Loucy (cell line): ENCODE measurements around the gene CSPG5.

Experiments used
- EZH2phosphoT487 ChIP-seq: fragments of 200-600 bp; IDR thresholded peaks from 2 replicates; pipeline ENCODE4 v1.6.1; 2018; ENCODE audit warnings: antibody characterized with exemption, mild to moderate bottlenecking, moderate library complexity, borderline replicate concordance
- TF ChIP-seq, protein P1 (sequence below): fragments of 200-600 bp; sonication (generic); conservative IDR thresholded peaks from 2 replicates; pipeline ENCODE4 v1.5.1; 2014; ENCODE audit warnings: mild to moderate bottlenecking, antibody characterized with exemption, low read length

- TF ChIP-seq, protein P1, sequence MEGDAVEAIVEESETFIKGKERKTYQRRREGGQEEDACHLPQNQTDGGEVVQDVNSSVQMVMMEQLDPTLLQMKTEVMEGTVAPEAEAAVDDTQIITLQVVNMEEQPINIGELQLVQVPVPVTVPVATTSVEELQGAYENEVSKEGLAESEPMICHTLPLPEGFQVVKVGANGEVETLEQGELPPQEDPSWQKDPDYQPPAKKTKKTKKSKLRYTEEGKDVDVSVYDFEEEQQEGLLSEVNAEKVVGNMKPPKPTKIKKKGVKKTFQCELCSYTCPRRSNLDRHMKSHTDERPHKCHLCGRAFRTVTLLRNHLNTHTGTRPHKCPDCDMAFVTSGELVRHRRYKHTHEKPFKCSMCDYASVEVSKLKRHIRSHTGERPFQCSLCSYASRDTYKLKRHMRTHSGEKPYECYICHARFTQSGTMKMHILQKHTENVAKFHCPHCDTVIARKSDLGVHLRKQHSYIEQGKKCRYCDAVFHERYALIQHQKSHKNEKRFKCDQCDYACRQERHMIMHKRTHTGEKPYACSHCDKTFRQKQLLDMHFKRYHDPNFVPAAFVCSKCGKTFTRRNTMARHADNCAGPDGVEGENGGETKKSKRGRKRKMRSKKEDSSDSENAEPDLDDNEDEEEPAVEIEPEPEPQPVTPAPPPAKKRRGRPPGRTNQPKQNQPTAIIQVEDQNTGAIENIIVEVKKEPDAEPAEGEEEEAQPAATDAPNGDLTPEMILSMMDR: no peak
- TF ChIP-seq EZH2phosphoT487: no peak
These were observed 55.2 kb downstream of the CSPG5 start for GRCh38 chr3:47523310-47524073.
